Neural cell (in vitro differentiated cells): Measurements from ENCODE around the gene MAGI1. TPM values are rescaled to one million over a fixed set of nuclear protein-coding genes. Genes with fewer than 3 reads are reported as not detected.

ENCODE experiments used
- H2AFZ ChIP-seq: fragments of 200-600, 300-800 bp; sonication (generic), shearing (Covaris generic); 2 replicates; pipeline ENCODE4 v1.6.0; 2014; ENCODE audit warnings: low read depth, mild to moderate bottlenecking, antibody characterized with exemption, low read length, moderate library complexity
- H3F3A ChIP-seq: fragments of 200-600 bp; shearing (Covaris generic); 2 replicates; pipeline ENCODE4 v1.6.1; 2016; ENCODE audit warnings: mild to moderate bottlenecking, moderate library complexity, mixed read lengths, antibody characterized with exemption, low read length; ENCODE audit not compliant: insufficient read depth, poor library complexity, severe bottlenecking
- H3K27ac ChIP-seq: fragments of 200-600, 300-800 bp; sonication (generic), shearing (Covaris generic); 2 replicates; pipeline ENCODE4 v1.5.1; 2014; ENCODE audit warnings: mild to moderate bottlenecking, low read length, moderate library complexity
- H3K27me3 ChIP-seq: fragments of 300-800, 200-600 bp; sonication (generic), shearing (Covaris generic); 2 replicates; pipeline ENCODE4 v1.6.0; 2014; ENCODE audit warnings: mild to moderate bottlenecking, low read depth, low read length, moderate library complexity; ENCODE audit not compliant: insufficient read depth
- H3K36me3 ChIP-seq: fragments of 300-800, 200-600 bp; sonication (generic), shearing (Covaris generic); 2 replicates; pipeline ENCODE4 v1.5.1; 2014; ENCODE audit warnings: mild to moderate bottlenecking, antibody characterized with exemption, low read length, moderate library complexity; ENCODE audit not compliant: insufficient read depth
- H3K4me2 ChIP-seq: fragments of 300-800, 200-600 bp; sonication (generic), shearing (Covaris generic); 2 replicates; pipeline ENCODE4 v1.6.0; 2014; ENCODE audit warnings: mild to moderate bottlenecking, low read length
- H3K4me3 ChIP-seq: fragments of 300-800, 200-600 bp; sonication (generic), shearing (Covaris generic); 2 replicates; pipeline ENCODE4 v1.5.1; 2014; ENCODE audit warnings: mild to moderate bottlenecking, low read length, moderate library complexity
- H3K79me2 ChIP-seq: fragments of 200-600 bp; shearing (Covaris generic); replicated peaks from 2 replicates; pipeline ENCODE4 v1.6.0; 2014; ENCODE audit warnings: mild to moderate bottlenecking, low read length, moderate library complexity; ENCODE audit not compliant: insufficient read depth
- H3K9ac ChIP-seq: fragments of 300-800, 200-600 bp; sonication (generic), shearing (Covaris generic); 2 replicates; pipeline ENCODE4 v1.6.1; 2016; ENCODE audit warnings: mild to moderate bottlenecking, low read length, mixed read lengths
- H3K9me2 ChIP-seq: fragments of 200-600 bp; shearing (Covaris generic); 2 replicates; pipeline ENCODE4 v1.6.1; 2016; ENCODE audit warnings: mild to moderate bottlenecking, low read length, mixed read lengths; ENCODE audit not compliant: insufficient read depth
- H3K9me3 ChIP-seq: fragments of 200-600, 300-800 bp; sonication (generic), shearing (Covaris generic); 2 replicates; pipeline ENCODE4 v1.6.1; 2016; ENCODE audit warnings: mild to moderate bottlenecking, mixed run types, low read length, moderate library complexity, mixed read lengths
- H4K20me1 ChIP-seq: fragments of 200-600 bp; shearing (Covaris generic); 2 replicates; pipeline ENCODE4 v1.6.1; 2016; ENCODE audit warnings: mild to moderate bottlenecking, mixed run types; ENCODE audit not compliant: insufficient read depth
- CTCF ChIP-seq: fragments of 450-650 bp; IDR thresholded peaks from 2 replicates; pipeline ENCODE4 v1.5.1; 2014; ENCODE audit warnings: antibody characterized with exemption, mild to moderate bottlenecking, moderate library complexity; ENCODE audit not compliant: poor library complexity, severe bottlenecking
- EP300 ChIP-seq: fragments of 450-650 bp; conservative IDR thresholded peaks from 2 replicates; pipeline ENCODE4 v1.6.1; 2014; ENCODE audit warnings: antibody characterized with exemption, mild to moderate bottlenecking, moderate library complexity; ENCODE audit not compliant: poor library complexity, severe bottlenecking
- EZH2 ChIP-seq: fragments of 200-600, 300-800 bp; shearing (Covaris generic), sonication (generic); IDR thresholded peaks from 2 replicates; pipeline ENCODE4 v1.6.1; 2014; ENCODE audit warnings: antibody characterized with exemption, low read length, borderline replicate concordance, mild to moderate bottlenecking; ENCODE audit not compliant: insufficient read depth, poor library complexity, severe bottlenecking
- MXI1 ChIP-seq: fragments of 450-650 bp; conservative IDR thresholded peaks from 2 replicates; pipeline ENCODE4 v1.6.1; 2014; ENCODE audit warnings: antibody characterized with exemption, mild to moderate bottlenecking; ENCODE audit not compliant: poor library complexity, severe bottlenecking
- POLR2AphosphoS5 ChIP-seq: IDR thresholded peaks from 2 replicates; pipeline ENCODE4 v1.6.1; 2012
- RAD21 ChIP-seq: fragments of 450-650 bp; conservative IDR thresholded peaks from 2 replicates; pipeline ENCODE4 v1.6.1; 2014; ENCODE audit warnings: antibody characterized with exemption, mild to moderate bottlenecking, moderate library complexity
- REST ChIP-seq: IDR thresholded peaks from 2 replicates; pipeline ENCODE4 v1.6.1; 2012; ENCODE audit warnings: borderline replicate concordance
- SMC3 ChIP-seq: fragments of 450-650 bp; conservative IDR thresholded peaks from 2 replicates; pipeline ENCODE4 v1.6.1; 2014; ENCODE audit warnings: antibody characterized with exemption, mild to moderate bottlenecking, moderate library complexity; ENCODE audit not compliant: poor library complexity
- TAF1 ChIP-seq: IDR thresholded peaks from 2 replicates; pipeline ENCODE4 v1.6.1; 2012; ENCODE audit warnings: low read depth
- polyA plus RNA-seq: library from polyadenylated mRNA; depleted of rRNA; stranded (reverse); fragments of >200 nt; gene quantifications from 2 replicates; pipeline ENCODE4 v1.2.3, GENCODE V29; 2014

The MAGI1 gene
- polyA plus RNA-seq, 1 donor from 2014 or later, result 44.7 TPM

GRCh38 chr3:66014056-66014455 is 24.7 kb downstream of the MAGI1 start:
- Histone ChIP-seq H3K27ac (no peak overlapping the region), H2AFZ (no peak overlapping the region)
- TF ChIP-seq EP300 (no peak), TAF1 (no peak), SMC3 (no peak), MXI1 (no peak), POLR2AphosphoS5 (no peak), EZH2 (no peak), CTCF (no peak), RAD21 (no peak), REST (no peak)

GRCh38 chr3:66012711-66013110 is 26.0 kb downstream of the MAGI1 start:
- Histone ChIP-seq H3K27me3 (no peaks in the 10 kb centered on the region), H3F3A (no peaks in the 10 kb centered on the region), H3K9me3 (no peaks in the 10 kb centered on the region), H3K4me3 (no peak overlapping the region), H3K9me2 (no peaks in the 10 kb centered on the region), H4K20me1 (no peaks in the 10 kb centered on the region), H3K27ac (no peak overlapping the region), H3K9ac (no peak overlapping the region), H3K4me2 (no peak overlapping the region), H3K79me2 (no peaks in the 10 kb centered on the region), H2AFZ (no peak overlapping the region), H3K36me3 (no peaks in the 10 kb centered on the region)
- TF ChIP-seq CTCF (no peak), RAD21 (no peak), SMC3 (no peak), MXI1 (no peak), POLR2AphosphoS5 (no peak), EP300 (no peak), REST (no peak), TAF1 (no peak), EZH2 (no peak)

More at GRCh38 chr3:66014056-66014455, 24.7 kb downstream of the MAGI1 start:
- Histone ChIP-seq H3K4me3 (no peak overlapping the region), H3K9ac (no peak overlapping the region), H3K79me2 (no peaks in the 10 kb centered on the region), H3K4me2 (no peak overlapping the region), H3K36me3 (no peaks in the 10 kb centered on the region), H3K9me3 (no peaks in the 10 kb centered on the region), H4K20me1 (no peaks in the 10 kb centered on the region), H3F3A (no peaks in the 10 kb centered on the region), H3K9me2 (no peaks in the 10 kb centered on the region), H3K27me3 (no peaks in the 10 kb centered on the region)
